ENCODE results near the gene PRKAR1A.

The PRKAR1A gene

GRCh38 chr17:68598545-68598961 is 86.3 kb downstream of the PRKAR1A start:
- H3K27ac ChIP-seq, result no peak overlapping the region
- TF ChIP-seq ZFX (IDR thresholded peaks at IDR 0.05; ENCODE audit: borderline replicate concordance) (no peak), CTCF (IDR thresholded peaks at IDR 0.05) (no peak)

GRCh38 chr17:68599091-68599490 is 86.9 kb downstream of the PRKAR1A start:
- no peak for TF ChIP-seq CTCF (IDR thresholded peaks at IDR 0.05)
- no peak for TF ChIP-seq ZFX (IDR thresholded peaks at IDR 0.05; ENCODE audit: borderline replicate concordance)
- no peak overlapping the region for H3K27ac ChIP-seq

GRCh38 chr17:68599552-68600066 is 87.4 kb downstream of the PRKAR1A start:
- no peak for TF ChIP-seq CTCF (IDR thresholded peaks at IDR 0.05)
- no peak overlapping the region for H3K27ac ChIP-seq

- no peak overlapping the region for H3K27ac ChIP-seq
- TF ChIP-seq CTCF (IDR thresholded peaks at IDR 0.05) (peak; percentile 53), ZFX (IDR thresholded peaks at IDR 0.05; ENCODE audit: borderline replicate concordance) (no peak)
Measured at GRCh38 chr17:68600067-68600930, 88.1 kb downstream of the PRKAR1A start.

Measured in 22Rv1 (cell line).